Retinal pigment epithelial cell (primary cell): ENCODE data around the gene PPP3R1.

Source experiments
- DNase-seq: peaks from one replicate; pipeline ENCODE4 v3.0.0-alpha.2; 2010; ENCODE audit warnings: low read depth
- H3K4me3 ChIP-seq: 2 replicates; pipeline ENCODE4 v1.5.1; 2011; ENCODE audit warnings: mild to moderate bottlenecking, low read length, control low read depth, moderate library complexity
- TF ChIP-seq, protein P1 (sequence below): conservative IDR thresholded peaks from 2 replicates; pipeline ENCODE4 v1.5.1; 2011; ENCODE audit warnings: low read depth, low read length, control low read depth, inconsistent platforms

Gene PPP3R1

DNA sequence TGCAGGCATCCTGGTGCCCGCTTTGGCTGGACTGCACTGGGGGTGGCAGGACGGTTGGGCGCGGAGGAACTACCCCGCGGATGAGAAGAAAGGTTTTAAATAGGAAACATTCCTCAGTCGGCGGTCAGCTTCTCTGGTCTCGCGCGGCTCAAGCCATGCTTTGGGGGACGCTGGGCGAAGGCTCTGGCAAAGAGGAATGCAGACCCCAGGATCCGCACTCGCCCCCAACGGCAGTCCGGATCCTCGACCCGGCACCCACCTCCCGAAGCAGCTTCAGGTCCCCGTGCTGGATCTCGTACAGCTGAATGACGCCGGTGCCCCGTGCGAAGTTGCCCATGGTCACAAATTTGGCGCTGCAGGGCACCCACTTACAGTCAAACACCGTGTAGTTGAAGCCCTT, 95.3 kb downstream of the PPP3R1 start:
- H3K4me3 ChIP-seq: peak overlapping the region; percentile 79
- DNase-seq: peak; percentile 3
- TF ChIP-seq, protein P1, sequence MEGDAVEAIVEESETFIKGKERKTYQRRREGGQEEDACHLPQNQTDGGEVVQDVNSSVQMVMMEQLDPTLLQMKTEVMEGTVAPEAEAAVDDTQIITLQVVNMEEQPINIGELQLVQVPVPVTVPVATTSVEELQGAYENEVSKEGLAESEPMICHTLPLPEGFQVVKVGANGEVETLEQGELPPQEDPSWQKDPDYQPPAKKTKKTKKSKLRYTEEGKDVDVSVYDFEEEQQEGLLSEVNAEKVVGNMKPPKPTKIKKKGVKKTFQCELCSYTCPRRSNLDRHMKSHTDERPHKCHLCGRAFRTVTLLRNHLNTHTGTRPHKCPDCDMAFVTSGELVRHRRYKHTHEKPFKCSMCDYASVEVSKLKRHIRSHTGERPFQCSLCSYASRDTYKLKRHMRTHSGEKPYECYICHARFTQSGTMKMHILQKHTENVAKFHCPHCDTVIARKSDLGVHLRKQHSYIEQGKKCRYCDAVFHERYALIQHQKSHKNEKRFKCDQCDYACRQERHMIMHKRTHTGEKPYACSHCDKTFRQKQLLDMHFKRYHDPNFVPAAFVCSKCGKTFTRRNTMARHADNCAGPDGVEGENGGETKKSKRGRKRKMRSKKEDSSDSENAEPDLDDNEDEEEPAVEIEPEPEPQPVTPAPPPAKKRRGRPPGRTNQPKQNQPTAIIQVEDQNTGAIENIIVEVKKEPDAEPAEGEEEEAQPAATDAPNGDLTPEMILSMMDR: no peak

DNA sequence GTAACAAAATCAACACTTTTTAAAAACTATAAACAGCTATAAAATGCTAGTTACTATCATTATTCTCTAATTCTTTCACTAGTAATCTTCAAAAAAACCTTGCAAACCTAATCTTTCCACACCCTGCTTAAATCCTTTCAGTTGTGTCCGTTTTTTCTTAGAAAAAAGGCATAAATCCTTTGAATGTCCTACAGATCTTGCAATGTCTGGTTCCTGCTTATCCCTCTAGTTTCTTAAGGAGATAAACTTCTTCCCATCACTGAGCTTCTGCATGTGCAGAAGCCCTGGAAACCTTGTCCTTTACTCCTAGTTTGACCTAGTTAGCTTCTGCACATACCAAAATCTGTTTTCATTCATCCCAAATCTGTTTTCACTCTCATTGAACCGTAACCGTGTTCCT, 95.9 kb downstream of the PPP3R1 start:
- TF ChIP-seq, protein P1: no peak
- peak overlapping the region; percentile 79 for H3K4me3 ChIP-seq

DNA sequence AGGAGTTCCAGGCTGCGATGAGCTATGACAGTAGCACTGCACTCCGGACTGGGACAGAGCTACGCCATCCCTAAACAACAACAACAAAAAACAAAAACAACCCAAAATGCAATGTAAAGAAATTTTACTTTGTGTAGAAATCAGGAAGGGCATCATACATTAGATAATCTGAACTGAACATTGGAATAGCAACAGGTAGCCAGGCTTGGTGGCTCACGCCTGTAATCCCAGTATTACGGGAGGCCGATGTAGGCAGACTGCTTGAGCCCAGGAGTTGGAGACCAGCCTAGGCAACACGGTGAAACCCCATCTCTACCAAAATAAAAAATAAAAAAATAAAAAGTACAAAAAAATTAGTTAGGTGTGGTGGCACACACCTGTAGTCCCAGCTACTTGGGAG, 96.7 kb downstream of the PPP3R1 start:
- no peak overlapping the region for H3K4me3 ChIP-seq
- TF ChIP-seq, protein P1: no peak
- no peak for DNase-seq

More for the DNA sequence above, 95.9 kb downstream of the PPP3R1 start:
- no peak for DNase-seq

DNA sequence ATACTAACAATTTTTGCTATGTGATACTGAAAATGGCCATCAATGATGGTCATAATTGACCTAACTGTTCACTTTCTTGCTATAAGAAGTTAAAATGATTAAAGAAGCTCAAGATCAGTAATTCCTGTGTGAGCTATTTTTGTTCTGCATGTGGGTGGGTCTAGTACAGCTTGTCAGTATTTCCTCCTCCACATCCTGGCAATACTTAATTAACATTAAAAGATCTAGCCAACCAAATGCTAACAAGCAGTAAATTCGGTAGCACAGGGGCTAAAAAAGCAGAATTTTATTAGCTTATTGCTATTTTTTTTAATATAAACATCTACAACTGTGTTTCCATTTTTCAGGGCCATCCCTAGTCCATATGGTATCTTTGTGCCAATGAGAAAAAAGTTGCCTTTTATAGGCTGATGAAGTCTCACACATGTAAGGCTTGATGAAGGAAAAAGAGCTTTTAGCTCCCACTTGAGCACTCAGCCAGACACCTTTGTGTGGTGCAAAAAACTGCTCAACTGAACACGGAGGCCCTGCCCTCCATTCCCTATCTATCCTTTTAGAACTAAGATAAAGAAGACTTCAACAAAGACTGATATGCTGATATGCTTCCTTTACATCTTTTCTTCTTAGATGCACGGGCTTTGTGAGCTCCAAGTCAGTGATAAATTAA, 99.5 kb downstream of the PPP3R1 start:
- no peak overlapping the region for H3K4me3 ChIP-seq
- TF ChIP-seq, protein P1: no peak
- DNase-seq: no peak

DNA sequence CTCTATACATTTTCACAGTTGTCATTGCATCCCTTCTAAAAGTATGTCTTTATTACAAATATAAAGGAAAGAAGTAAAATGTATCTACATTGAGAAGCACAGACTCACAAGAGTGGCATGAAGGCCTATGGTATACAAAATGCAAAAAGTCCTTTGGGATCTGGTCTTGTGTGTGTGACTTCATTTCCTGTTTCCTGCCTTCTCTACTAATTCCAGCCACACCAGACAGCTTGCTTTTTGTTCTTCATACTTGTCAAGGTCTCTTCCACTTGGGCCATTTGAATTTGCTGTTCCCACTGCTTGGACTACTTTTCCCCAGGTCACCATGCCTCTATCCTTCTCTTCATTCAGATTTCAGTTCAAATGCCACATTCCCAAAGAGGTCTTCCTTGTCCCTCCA, 101.3 kb downstream of the PPP3R1 start:
- no peak for DNase-seq
- H3K4me3 ChIP-seq: no peak overlapping the region
- TF ChIP-seq, protein P1: no peak

DNA sequence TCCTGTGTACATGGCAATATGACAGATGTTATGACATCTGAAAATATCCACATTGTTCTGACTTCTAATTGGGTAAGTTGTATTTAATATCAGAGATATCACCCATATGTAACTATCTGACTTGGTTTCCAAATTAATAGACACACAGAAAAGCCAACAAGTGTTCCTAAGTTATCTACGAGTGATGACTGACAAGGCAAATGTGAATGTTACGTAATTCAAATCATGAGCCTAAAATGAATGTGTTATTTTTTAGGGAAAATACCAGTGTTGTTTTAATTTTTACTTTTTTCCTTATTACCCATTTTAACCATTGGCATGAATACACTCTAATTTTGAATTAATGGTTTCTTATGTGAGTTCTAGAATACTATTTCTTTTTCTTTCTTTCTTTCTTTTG, 110.5 kb downstream of the PPP3R1 start:
- no peak overlapping the region for H3K4me3 ChIP-seq
- TF ChIP-seq, protein P1: no peak
- DNase-seq: no peak

DNA sequence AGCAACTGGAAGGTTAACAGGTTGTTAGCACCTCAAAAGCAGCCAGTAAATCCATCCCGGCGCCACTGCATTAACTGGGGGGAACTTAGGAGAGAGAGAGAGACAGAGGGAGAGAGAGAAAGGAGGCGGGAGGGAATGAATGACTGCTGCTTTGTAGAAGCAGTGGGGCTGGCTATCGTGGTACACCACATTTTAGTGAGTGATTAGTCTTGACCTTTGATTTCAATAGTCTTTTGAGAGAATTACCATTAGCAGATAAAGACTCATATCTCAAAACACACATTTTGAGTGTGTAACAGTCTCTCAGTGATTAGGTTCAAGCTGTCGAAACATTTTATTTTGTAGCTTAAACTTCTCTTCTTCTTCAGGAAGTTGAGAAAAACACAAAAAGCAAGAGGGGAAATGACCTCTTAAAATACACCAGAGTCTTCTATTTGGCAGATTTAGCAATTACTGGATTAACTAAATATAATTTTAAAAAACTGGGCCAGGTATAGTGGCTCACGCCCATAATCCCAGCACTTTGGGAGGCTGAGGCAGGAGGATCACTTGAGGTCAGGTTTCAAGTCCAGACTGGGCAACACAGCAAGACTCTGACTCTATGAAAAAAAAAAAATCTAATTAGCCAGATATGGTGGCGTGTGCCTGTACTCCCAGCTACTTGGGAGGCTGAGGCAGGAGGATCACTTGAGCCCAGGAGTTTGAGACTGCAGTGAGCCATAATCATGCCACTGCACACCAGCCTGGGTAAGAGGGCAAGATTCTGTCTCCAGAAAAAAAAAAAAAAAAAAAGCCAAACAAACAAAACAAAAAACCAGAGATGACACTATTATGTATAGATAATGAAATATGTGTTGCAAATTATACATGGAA, 116.6 kb downstream of the PPP3R1 start:
- DNase-seq: no peak
- no peak overlapping the region for H3K4me3 ChIP-seq
- TF ChIP-seq, protein P1: no peak
